GM23338 (cell line): ENCODE measurements around the gene EPRS1. TPM values are rescaled to one million over a fixed set of nuclear protein-coding genes. Genes with fewer than 3 reads are reported as not detected.

Source experiments
- ATAC-seq: fragments of 200-7000 bp; cut with Tn5 transposase; 3 replicates; pipeline ENCODE4 v1.9.1; 2020
- DNase-seq: peaks from one replicate; pipeline ENCODE4 v3.0.0-alpha.2; 2015; ENCODE audit warnings: low spot score
- H2AFZ ChIP-seq: fragments of 200-600 bp; sonication (generic); 2 replicates; pipeline ENCODE4 v1.8.0; 2016; ENCODE audit warnings: antibody characterized with exemption, mild to moderate bottlenecking, moderate library complexity
- H3F3A ChIP-seq: fragments of 200-600 bp; sonication (generic); replicated peaks from 2 replicates; pipeline ENCODE4 v1.8.0; 2017; ENCODE audit warnings: antibody characterized with exemption, mixed run types, low read depth
- H3K27ac ChIP-seq: fragments of 200-600 bp; sonication (generic); 2 replicates; pipeline ENCODE4 v1.6.1; 2016; ENCODE audit warnings: low read depth
- H3K27me3 ChIP-seq: fragments of 200-600 bp; sonication (generic); 2 replicates; pipeline ENCODE4 v1.8.0; 2016; ENCODE audit warnings: mild to moderate bottlenecking, mixed run types, moderate library complexity; ENCODE audit not compliant: insufficient read depth
- H3K36me3 ChIP-seq: fragments of 200-600 bp; sonication (generic); 2 replicates; pipeline ENCODE4 v1.8.0; 2016; ENCODE audit warnings: mild to moderate bottlenecking; ENCODE audit not compliant: insufficient read depth
- H3K4me1 ChIP-seq: fragments of 200-600 bp; sonication (generic); 2 replicates; pipeline ENCODE4 v1.8.0; 2016; ENCODE audit warnings: mild to moderate bottlenecking, moderate library complexity; ENCODE audit not compliant: insufficient read depth
- H3K4me2 ChIP-seq: fragments of 200-600 bp; sonication (generic); 2 replicates; pipeline ENCODE4 v1.7.1; 2017; ENCODE audit warnings: mixed run types
- H3K4me3 ChIP-seq: fragments of 200-600 bp; sonication (generic); 2 replicates; pipeline ENCODE4 v1.6.1; 2016; ENCODE audit warnings: mixed run types
- H3K79me2 ChIP-seq: fragments of 200-600 bp; sonication (generic); replicated peaks from 2 replicates; pipeline ENCODE4 v1.8.0; 2017; ENCODE audit warnings: mild to moderate bottlenecking; ENCODE audit not compliant: insufficient read depth
- H3K9me2 ChIP-seq: fragments of 200-600 bp; sonication (generic); 2 replicates; pipeline ENCODE4 v1.8.0; 2017; ENCODE audit not compliant: insufficient read depth
- H4K20me1 ChIP-seq: fragments of 200-600 bp; sonication (generic); replicated peaks from 2 replicates; pipeline ENCODE4 v1.8.0; 2017; ENCODE audit warnings: mild to moderate bottlenecking; ENCODE audit not compliant: insufficient read depth
- H3K27ac Mint-ChIP-seq: 2 replicates; pipeline ENCODE4 v1.8.0; 2020; ENCODE audit warnings: inconsistent platforms, mild to moderate bottlenecking, moderate library complexity, mixed read lengths
- H3K27me3 Mint-ChIP-seq: 3 replicates; pipeline ENCODE4 v1.8.0; 2022; ENCODE audit warnings: low read depth, mild to moderate bottlenecking, moderate library complexity, mixed read lengths, inconsistent platforms; ENCODE audit not compliant: insufficient read depth, poor library complexity
- H3K36me3 Mint-ChIP-seq: 3 replicates; pipeline ENCODE4 v1.8.0; 2021; ENCODE audit warnings: low read depth, mild to moderate bottlenecking, inconsistent platforms, moderate library complexity, mixed read lengths
- H3K4me1 Mint-ChIP-seq: 3 replicates; pipeline ENCODE4 v1.8.0; 2020; ENCODE audit warnings: mild to moderate bottlenecking, inconsistent platforms, mixed read lengths
- H3K4me3 Mint-ChIP-seq: 3 replicates; pipeline ENCODE4 v1.8.0; 2021; ENCODE audit warnings: moderate library complexity, mild to moderate bottlenecking, inconsistent platforms, mixed read lengths
- H3K9me3 Mint-ChIP-seq: 3 replicates; pipeline ENCODE4 v1.8.0; 2020; ENCODE audit warnings: moderate library complexity, mild to moderate bottlenecking, inconsistent platforms, mixed read lengths
- CREB1 ChIP-seq: fragments of 250-450 bp; sonication (Bioruptor Pico); IDR thresholded peaks from 2 replicates; pipeline ENCODE4 v1.5.0; 2020; ENCODE audit warnings: low read depth, mild to moderate bottlenecking, moderate library complexity
- ETS1 ChIP-seq: IDR thresholded peaks from 2 replicates; pipeline ENCODE4 v1.6.1; 2016; ENCODE audit warnings: antibody characterized with exemption
- EZH2phosphoT487 ChIP-seq: fragments of 200-600 bp; sonication (generic); IDR thresholded peaks from one replicate; pipeline ENCODE4 v1.8.1; 2018; ENCODE audit warnings: antibody characterized with exemption; ENCODE audit not compliant: unreplicated experiment
- JUNB ChIP-seq: IDR thresholded peaks from one replicate; pipeline ENCODE4 v1.6.1; 2016; ENCODE audit warnings: antibody characterized with exemption; ENCODE audit not compliant: unreplicated experiment
- NANOG ChIP-seq: IDR thresholded peaks from 2 replicates; pipeline ENCODE4 v1.6.1; 2016; ENCODE audit warnings: antibody characterized with exemption, borderline replicate concordance
- POLR2AphosphoS5 ChIP-seq: IDR thresholded peaks from 2 replicates; pipeline ENCODE4 v1.6.1; 2016; ENCODE audit warnings: antibody characterized with exemption, low read depth
- STAT1 ChIP-seq: IDR thresholded peaks from one replicate; pipeline ENCODE4 v1.6.1; 2016; ENCODE audit warnings: antibody characterized with exemption; ENCODE audit not compliant: unreplicated experiment
- ZNF114 ChIP-seq: fragments of 250-450 bp; sonication (Bioruptor Pico); IDR thresholded peaks from 2 replicates; pipeline ENCODE4 v1.5.0; 2020; ENCODE audit warnings: mild to moderate bottlenecking, moderate library complexity
- ZNF331 ChIP-seq: fragments of 250-450 bp; sonication (Bioruptor Pico); IDR thresholded peaks from 2 replicates; pipeline ENCODE4 v1.5.0; 2020; ENCODE audit warnings: low read depth, mild to moderate bottlenecking, moderate library complexity
- polyA plus RNA-seq: library from polyadenylated mRNA; unstranded; fragments of >200 nt; fragmentation: Nextera tagmentation; extraction: Ambion mirVana; gene quantifications from 2 replicates; pipeline ENCODE4 v1.2.1, GENCODE V29; 2016
- total RNA-seq: library from RNA; depleted of rRNA; stranded (reverse); fragments of >200 nt; shearing (Covaris generic); gene quantifications from 2 replicates; pipeline ENCODE4 v1.2.3, GENCODE V29; 2014
- TF ChIP-seq, protein P1 (sequence below): fragments of 250-450 bp; sonication (Bioruptor Pico); IDR thresholded peaks from 2 replicates; pipeline ENCODE4 v1.5.0; 2020; ENCODE audit warnings: mild to moderate bottlenecking, moderate library complexity
- TF ChIP-seq, protein P2 (sequence below), 2 experiments: fragments of 200-600 bp in 1 of 2; sonication (generic) in 1 of 2; conservative IDR thresholded peaks; 2 replicates each; pipeline versions ENCODE4 v1.5.1 to v1.6.1; 2016 to 2017; ENCODE audit warnings: antibody characterized with exemption in 2 of 2, low read depth in 2 of 2, mild to moderate bottlenecking in 2 of 2, moderate library complexity in 1 of 2

Gene EPRS1
- total and polyA plus RNA-seq, 2 experiments from 2014 or later = 133 to 158 TPM

DNA sequence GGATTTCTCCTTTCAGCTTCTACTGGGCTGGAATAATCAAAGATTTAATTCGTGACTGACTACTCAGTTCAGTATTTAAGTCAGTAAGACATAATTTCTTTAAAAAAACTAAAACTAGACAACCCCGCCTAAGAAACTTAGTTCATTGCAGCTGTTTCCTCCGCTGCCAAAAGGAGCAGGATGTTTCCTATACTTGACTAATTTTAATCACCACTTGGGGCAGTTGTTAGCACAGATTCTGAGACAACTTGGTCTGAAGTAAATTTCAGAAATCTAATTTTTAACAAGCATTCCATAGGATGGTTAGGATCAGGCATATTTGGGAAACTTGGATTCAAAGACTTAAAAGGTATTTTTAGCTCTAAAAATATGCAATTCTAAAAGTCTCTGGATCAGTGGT, 34.0 kb downstream of the EPRS1 start:
- Histone ChIP-seq H2AFZ (no peak overlapping the region), H3F3A (no peaks in the 10 kb centered on the region), H3K4me3 (no peak overlapping the region), H3K4me2 (no peak overlapping the region), H4K20me1 (no peaks in the 10 kb centered on the region), H3K9me2 (no peaks in the 10 kb centered on the region), H3K79me2 (0 out of 2 replicates have a peak, but pooled peaks cover 3% of the 10 kb centered on the region), H3K4me1 (no peaks in the 10 kb centered on the region), H3K36me3 (peaks cover 36% of the 10 kb centered on the region; the same call in 1 of the 2 replicates), H3K27ac (no peak overlapping the region; the same call in 1 of the 2 replicates), H3K27me3 (no peaks in the 10 kb centered on the region)
- Mint-ChIP-seq H3K27ac (no peak overlapping the region; the same call in 1 of the 2 replicates), H3K27me3 (peaks cover 4% of the 10 kb centered on the region), H3K4me3 (no peak overlapping the region), H3K9me3 (no peaks in the 10 kb centered on the region), H3K36me3 (peaks cover 79% of the 10 kb centered on the region), H3K4me1 (no peaks in the 10 kb centered on the region)
- TF ChIP-seq JUNB = no peak
- DNase-seq = no peak
- ATAC-seq = no peak

- Histone ChIP-seq H3K9me2 (no peaks in the 10 kb centered on the region), H3K27ac (no peak overlapping the region), H3K4me3 (no peak overlapping the region), H2AFZ (no peak overlapping the region), H3F3A (no peaks in the 10 kb centered on the region), H3K36me3 (peaks cover 34% of the 10 kb centered on the region; the same call in 1 of the 2 replicates), H3K4me2 (no peak overlapping the region), H3K79me2 (0 out of 2 replicates have a peak, but pooled peaks cover 3% of the 10 kb centered on the region), H3K27me3 (no peaks in the 10 kb centered on the region), H4K20me1 (no peaks in the 10 kb centered on the region), H3K4me1 (no peaks in the 10 kb centered on the region)
- Mint-ChIP-seq H3K4me1 (no peaks in the 10 kb centered on the region), H3K27ac (no peak overlapping the region), H3K9me3 (no peaks in the 10 kb centered on the region), H3K27me3 (peaks cover 4% of the 10 kb centered on the region), H3K36me3 (peaks cover 81% of the 10 kb centered on the region), H3K4me3 (no peak overlapping the region)
- ATAC-seq = no peak
- no peak for DNase-seq
- TF ChIP-seq EZH2phosphoT487 (no peak), JUNB (no peak), ZNF114 (CRISPR knock-in tag) (no peak), POLR2AphosphoS5 (no peak), STAT1 (no peak), CREB1 (CRISPR knock-in tag) (no peak), ETS1 (no peak), NANOG (no peak), ZNF331 (no peak)
- TF ChIP-seq, protein P1, sequence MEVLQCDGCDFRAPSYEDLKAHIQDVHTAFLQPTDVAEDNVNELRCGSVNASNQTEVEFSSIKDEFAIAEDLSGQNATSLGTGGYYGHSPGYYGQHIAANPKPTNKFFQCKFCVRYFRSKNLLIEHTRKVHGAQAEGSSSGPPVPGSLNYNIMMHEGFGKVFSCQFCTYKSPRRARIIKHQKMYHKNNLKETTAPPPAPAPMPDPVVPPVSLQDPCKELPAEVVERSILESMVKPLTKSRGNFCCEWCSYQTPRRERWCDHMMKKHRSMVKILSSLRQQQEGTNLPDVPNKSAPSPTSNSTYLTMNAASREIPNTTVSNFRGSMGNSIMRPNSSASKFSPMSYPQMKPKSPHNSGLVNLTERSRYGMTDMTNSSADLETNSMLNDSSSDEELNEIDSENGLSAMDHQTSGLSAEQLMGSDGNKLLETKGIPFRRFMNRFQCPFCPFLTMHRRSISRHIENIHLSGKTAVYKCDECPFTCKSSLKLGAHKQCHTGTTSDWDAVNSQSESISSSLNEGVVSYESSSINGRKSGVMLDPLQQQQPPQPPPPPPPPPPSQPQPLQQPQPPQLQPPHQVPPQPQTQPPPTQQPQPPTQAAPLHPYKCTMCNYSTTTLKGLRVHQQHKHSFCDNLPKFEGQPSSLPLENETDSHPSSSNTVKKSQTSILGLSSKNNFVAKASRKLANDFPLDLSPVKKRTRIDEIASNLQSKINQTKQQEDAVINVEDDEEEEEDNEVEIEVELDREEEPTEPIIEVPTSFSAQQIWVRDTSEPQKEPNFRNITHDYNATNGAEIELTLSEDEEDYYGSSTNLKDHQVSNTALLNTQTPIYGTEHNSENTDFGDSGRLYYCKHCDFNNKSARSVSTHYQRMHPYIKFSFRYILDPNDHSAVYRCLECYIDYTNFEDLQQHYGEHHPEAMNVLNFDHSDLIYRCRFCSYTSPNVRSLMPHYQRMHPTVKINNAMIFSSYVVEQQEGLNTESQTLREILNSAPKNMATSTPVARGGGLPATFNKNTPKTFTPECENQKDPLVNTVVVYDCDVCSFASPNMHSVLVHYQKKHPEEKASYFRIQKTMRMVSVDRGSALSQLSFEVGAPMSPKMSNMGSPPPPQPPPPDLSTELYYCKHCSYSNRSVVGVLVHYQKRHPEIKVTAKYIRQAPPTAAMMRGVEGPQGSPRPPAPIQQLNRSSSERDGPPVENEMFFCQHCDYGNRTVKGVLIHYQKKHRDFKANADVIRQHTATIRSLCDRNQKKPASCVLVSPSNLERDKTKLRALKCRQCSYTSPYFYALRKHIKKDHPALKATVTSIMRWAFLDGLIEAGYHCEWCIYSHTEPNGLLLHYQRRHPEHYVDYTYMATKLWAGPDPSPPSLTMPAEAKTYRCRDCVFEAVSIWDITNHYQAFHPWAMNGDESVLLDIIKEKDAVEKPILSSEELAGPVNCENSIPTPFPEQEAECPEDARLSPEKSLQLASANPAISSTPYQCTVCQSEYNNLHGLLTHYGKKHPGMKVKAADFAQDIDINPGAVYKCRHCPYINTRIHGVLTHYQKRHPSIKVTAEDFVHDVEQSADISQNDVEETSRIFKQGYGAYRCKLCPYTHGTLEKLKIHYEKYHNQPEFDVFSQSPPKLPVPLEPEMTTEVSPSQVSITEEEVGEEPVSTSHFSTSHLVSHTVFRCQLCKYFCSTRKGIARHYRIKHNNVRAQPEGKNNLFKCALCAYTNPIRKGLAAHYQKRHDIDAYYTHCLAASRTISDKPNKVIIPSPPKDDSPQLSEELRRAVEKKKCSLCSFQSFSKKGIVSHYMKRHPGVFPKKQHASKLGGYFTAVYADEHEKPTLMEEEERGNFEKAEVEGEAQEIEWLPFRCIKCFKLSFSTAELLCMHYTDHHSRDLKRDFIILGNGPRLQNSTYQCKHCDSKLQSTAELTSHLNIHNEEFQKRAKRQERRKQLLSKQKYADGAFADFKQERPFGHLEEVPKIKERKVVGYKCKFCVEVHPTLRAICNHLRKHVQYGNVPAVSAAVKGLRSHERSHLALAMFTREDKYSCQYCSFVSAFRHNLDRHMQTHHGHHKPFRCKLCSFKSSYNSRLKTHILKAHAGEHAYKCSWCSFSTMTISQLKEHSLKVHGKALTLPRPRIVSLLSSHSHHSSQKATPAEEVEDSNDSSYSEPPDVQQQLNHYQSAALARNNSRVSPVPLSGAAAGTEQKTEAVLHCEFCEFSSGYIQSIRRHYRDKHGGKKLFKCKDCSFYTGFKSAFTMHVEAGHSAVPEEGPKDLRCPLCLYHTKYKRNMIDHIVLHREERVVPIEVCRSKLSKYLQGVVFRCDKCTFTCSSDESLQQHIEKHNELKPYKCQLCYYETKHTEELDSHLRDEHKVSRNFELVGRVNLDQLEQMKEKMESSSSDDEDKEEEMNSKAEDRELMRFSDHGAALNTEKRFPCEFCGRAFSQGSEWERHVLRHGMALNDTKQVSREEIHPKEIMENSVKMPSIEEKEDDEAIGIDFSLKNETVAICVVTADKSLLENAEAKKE = no peak
- TF ChIP-seq, protein P2, sequence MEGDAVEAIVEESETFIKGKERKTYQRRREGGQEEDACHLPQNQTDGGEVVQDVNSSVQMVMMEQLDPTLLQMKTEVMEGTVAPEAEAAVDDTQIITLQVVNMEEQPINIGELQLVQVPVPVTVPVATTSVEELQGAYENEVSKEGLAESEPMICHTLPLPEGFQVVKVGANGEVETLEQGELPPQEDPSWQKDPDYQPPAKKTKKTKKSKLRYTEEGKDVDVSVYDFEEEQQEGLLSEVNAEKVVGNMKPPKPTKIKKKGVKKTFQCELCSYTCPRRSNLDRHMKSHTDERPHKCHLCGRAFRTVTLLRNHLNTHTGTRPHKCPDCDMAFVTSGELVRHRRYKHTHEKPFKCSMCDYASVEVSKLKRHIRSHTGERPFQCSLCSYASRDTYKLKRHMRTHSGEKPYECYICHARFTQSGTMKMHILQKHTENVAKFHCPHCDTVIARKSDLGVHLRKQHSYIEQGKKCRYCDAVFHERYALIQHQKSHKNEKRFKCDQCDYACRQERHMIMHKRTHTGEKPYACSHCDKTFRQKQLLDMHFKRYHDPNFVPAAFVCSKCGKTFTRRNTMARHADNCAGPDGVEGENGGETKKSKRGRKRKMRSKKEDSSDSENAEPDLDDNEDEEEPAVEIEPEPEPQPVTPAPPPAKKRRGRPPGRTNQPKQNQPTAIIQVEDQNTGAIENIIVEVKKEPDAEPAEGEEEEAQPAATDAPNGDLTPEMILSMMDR (conservative IDR thresholded peaks at IDR 0.05; ENCODE audit: low read depth in 2 of 2) = no peak
These were observed 34.7 kb downstream of the EPRS1 start for GRCh38 chr1:220011620-220012019.
